ENCODE measurements around the gene SH3BP4.
A peak's percentile ranks its signal among the peaks of the same experiment; 100 is the strongest.

Gene SH3BP4

GRCh38 chr2:234983011-234983726 lies 31.4 kb downstream of the SH3BP4 start:
- DNase-seq = peak; percentile 91

- no peak for DNase-seq
Observed at GRCh38 chr2:234985608-234986245, 33.9 kb downstream of the SH3BP4 start.

- no peak for DNase-seq
Observed at GRCh38 chr2:234986390-234986789, 34.6 kb downstream of the SH3BP4 start.

GRCh38 chr2:234986876-234987720 lies 35.3 kb downstream of the SH3BP4 start:
- DNase-seq = no peak

GRCh38 chr2:234987754-234988153 lies 35.9 kb downstream of the SH3BP4 start:
- no peak for DNase-seq

- DNase-seq = no peak
Observed at GRCh38 chr2:234988491-234988890, 36.7 kb downstream of the SH3BP4 start.

- peak; percentile 83 for DNase-seq
Observed at GRCh38 chr2:234989183-234989701, 37.4 kb downstream of the SH3BP4 start.

GRCh38 chr2:234990300-234990699 lies 38.5 kb downstream of the SH3BP4 start:
- no peak for DNase-seq

GRCh38 chr2:234991290-234991689 lies 39.5 kb downstream of the SH3BP4 start:
- no peak for DNase-seq

GRCh38 chr2:234991793-234992192 lies 40.0 kb downstream of the SH3BP4 start:
- DNase-seq = no peak

GRCh38 chr2:234992196-234992595 lies 40.4 kb downstream of the SH3BP4 start:
- no peak for DNase-seq

GRCh38 chr2:234992624-234993349 lies 41.0 kb downstream of the SH3BP4 start:
- no peak for DNase-seq

- DNase-seq = no peak
Observed at GRCh38 chr2:234993541-234993981, 41.7 kb downstream of the SH3BP4 start.

- DNase-seq = no peak
Observed at GRCh38 chr2:234994438-234995321, 42.9 kb downstream of the SH3BP4 start.

- no peak for DNase-seq
Observed at GRCh38 chr2:234995332-234996068, 43.7 kb downstream of the SH3BP4 start.

- DNase-seq = no peak
Observed at GRCh38 chr2:234996069-234996940, 44.5 kb downstream of the SH3BP4 start.

GRCh38 chr2:234996941-234997270 lies 45.1 kb downstream of the SH3BP4 start:
- no peak for DNase-seq

- no peak for DNase-seq
Observed at GRCh38 chr2:234997389-234997788, 45.6 kb downstream of the SH3BP4 start.

- DNase-seq = no peak
Observed at GRCh38 chr2:234998404-234999211, 46.8 kb downstream of the SH3BP4 start.
